Forelimb muscle (tissue), 1 donor: ENCODE data around the gene JPH2. TPM values are rescaled to one million over a fixed set of nuclear protein-coding genes. Genes with fewer than 3 reads are reported as not detected.

ENCODE experiments used
- polyA plus RNA-seq: library from polyadenylated mRNA; unstranded; fragments of 120-200 nt; gene quantifications from one replicate; pipeline ENCODE4 v1.2.1, GENCODE V29; 2013; ENCODE audit not compliant: insufficient read length

The JPH2 gene
- polyA plus RNA-seq, 1 donor = 105 TPM

Other genes starting within 250 kb of the JPH2 start
- gene OSER1, start 23.6 kb upstream of the JPH2 start, polyA plus RNA-seq = 28.2 TPM
- 0.46 TPM for gene GDAP1L1, start 60.1 kb upstream of the JPH2 start, polyA plus RNA-seq
- 7.5 TPM for gene FITM2, start 124.0 kb upstream of the JPH2 start, polyA plus RNA-seq
- not detected for gene R3HDML, start 149.9 kb upstream of the JPH2 start, polyA plus RNA-seq
- gene HNF4A, start 168.5 kb upstream of the JPH2 start, polyA plus RNA-seq = not detected